Non-pigmented ciliary epithelial cell (primary cell): Measurements from ENCODE around the gene NEK11.
A peak's percentile ranks its signal among the peaks of the same experiment; 100 is the strongest.

ENCODE experiments used
- DNase-seq: peaks from one replicate; pipeline ENCODE4 v3.0.0-alpha.2; 2010; ENCODE audit warnings: low read depth

NEK11 gene

DNA sequence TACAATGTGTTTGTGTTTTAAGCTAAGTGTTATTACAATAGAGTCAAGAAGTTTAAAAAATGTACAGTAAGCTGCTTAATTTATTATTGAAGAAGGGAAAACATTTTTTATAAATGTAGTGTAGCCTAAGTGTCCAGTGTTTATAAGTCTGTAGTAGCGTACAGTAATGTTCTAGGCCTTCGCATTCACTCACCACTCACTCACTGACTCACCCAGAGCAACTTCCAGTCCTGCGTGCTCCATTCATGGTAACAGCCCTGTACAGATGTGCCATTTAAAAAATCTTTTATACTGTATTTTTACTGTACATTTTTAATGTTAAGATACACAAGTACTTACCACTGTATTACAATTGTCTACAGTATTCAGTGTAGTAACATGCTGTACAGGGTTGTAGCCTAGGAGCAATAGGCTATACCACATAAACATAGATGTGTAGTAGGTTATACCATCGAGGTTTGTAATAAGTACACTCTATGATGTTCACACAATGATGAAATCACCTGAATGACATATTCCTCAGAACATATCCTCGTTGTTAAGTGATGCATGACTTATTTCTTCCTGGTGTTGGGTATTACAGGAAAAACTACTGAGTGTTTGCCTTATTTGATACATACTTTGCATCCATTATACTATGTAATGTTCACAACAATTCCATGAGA is 198.3 kb downstream of the NEK11 start:
- peak; percentile 37 for DNase-seq

- DNase-seq, result no peak
These were observed 201.8 kb downstream of the NEK11 start for GRCh38 chr3:131228522-131228921.

DNA sequence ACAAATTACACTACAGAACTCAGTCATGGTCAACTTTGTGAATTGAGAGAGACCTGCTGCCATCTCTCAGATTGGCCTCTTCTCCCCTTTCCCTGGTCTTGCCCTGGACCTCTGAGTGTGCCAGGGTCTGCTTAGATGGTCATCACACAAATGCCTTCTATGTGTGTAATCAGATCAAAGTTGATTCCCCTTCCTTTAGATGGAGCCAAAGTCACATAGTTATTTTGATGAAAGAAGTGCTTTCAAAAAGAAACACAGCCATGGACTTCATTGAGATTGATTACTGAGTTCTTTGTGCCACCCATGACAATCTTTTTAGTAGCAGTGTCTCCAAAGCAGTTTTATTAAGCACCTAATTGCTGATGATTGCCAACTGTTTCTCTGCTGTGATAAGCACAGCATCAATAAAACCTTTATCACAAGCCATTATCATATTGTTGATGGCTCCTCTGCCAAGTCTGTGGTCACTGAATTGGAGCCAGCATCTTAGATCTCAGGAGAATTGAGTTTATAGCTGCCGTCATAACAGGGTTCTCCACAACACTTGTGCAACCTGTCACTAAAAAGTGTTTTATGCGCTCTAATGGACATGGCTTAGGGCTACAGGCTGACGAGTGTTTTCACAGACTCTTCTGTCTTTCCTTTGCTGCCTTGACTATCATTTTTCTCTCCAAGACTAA is 205.2 kb downstream of the NEK11 start:
- DNase-seq, result no peak

DNA sequence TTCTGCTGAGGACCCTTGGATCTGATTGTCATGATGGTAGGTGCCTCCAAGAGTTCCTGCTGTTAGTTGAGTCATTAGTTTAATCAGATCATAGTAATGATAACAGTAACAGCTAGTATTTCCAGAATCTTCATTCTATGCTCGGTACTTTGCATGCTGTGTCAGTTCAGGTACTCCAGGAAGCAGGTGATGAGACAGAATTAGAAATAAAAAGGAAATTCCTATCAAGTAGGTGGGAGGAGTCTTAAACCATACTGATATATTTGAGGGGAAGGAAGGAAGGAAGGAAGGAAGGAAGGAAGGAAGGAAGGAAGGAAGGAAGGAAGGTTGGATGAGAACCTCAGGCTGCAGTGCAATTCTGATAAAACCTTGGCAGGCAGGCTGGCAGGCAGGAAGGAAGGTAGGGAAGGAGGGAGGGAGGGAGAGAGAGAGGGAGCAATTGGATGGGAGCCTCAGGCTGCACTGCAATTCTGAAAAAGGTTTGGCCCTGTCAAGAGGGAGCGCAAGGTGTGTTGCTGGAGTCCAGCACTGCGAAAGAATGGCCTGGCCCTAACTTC is 206.1 kb downstream of the NEK11 start:
- DNase-seq, result no peak

DNA sequence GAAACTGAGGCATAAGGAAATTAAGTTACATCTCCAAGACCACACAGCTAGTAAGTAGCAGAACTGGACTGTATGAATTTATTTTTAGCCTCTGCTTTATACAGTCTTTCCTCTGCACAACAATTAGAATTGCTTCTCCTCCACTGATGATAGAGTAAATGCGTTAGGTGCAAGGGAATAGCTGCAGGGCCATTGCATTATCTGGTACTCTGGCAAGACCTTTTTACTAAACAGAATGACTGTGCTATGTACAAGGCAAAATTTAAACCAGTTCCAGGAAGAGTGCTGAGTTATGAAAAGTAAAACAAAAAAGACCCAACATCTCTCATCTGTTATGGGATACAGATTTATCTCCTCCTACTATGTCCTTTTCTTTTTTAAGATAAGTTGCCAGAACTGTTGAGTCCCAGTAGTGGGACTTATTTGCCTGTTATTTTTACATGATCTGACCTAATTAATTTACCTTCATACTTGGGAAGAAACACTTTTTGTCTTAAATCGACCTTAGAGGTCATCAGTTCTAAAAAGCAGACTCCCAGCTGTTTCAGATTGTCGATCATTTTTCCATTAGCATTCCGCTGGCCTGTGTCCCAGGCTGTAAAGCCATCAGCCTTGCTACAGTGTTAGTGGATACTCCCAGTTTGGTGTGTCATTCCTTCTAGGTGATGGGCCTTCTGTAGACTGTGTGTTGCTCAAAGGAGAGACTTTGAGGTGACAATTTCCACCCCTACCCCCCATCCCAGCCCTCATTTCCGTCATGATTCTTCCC is 207.4 kb downstream of the NEK11 start:
- DNase-seq, result no peak

DNA sequence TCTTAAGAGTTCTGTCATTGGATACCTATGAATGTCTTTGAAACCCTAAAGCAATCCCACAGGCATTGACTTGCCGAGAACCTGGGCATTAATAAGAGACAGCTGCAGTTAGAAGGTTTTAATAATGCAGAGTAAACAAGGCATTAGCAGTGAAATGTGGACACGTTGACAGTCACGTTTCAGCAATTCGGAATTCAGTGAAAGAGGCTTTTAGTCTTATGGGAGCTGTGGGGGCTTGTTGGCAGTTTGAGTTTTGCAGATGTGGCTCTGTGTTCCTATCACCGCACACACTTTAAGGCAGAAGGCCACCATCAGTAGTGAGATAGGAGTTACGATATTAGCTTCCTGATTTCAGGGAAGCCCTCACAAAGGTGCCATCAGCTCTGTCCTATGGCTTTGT is 209.7 kb downstream of the NEK11 start:
- no peak for DNase-seq

GRCh38 chr3:131238496-131238895 is 211.8 kb downstream of the NEK11 start:
- DNase-seq, result no peak

DNA sequence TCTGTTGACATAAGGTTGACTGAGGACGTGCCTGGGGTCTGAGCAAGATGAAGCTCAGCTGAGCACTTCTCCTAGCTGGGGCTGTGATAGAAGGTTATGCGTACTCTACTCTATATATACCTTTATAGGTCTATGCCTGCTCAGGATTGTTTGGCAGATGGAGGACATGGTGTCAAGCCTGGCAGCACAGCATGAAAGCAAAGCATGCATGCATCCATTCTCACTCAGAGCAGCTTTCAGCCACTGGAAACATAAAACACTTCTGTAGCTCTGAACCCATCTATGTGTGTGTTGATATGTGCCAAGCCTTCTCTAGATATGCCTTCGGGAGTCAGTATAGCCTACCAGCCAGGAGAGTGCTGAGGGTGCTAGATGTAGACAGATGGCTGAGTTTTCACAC is 212.6 kb downstream of the NEK11 start:
- no peak for DNase-seq

- DNase-seq, result no peak
These were observed 215.5 kb downstream of the NEK11 start for GRCh38 chr3:131242201-131242600.

- no peak for DNase-seq
These were observed 223.8 kb downstream of the NEK11 start for GRCh38 chr3:131250466-131250865.

GRCh38 chr3:131260525-131260924 is 233.8 kb downstream of the NEK11 start:
- no peak for DNase-seq

GRCh38 chr3:131261104-131261503 is 234.4 kb downstream of the NEK11 start:
- no peak for DNase-seq

GRCh38 chr3:131275556-131275955 is 248.9 kb downstream of the NEK11 start:
- no peak for DNase-seq

DNA sequence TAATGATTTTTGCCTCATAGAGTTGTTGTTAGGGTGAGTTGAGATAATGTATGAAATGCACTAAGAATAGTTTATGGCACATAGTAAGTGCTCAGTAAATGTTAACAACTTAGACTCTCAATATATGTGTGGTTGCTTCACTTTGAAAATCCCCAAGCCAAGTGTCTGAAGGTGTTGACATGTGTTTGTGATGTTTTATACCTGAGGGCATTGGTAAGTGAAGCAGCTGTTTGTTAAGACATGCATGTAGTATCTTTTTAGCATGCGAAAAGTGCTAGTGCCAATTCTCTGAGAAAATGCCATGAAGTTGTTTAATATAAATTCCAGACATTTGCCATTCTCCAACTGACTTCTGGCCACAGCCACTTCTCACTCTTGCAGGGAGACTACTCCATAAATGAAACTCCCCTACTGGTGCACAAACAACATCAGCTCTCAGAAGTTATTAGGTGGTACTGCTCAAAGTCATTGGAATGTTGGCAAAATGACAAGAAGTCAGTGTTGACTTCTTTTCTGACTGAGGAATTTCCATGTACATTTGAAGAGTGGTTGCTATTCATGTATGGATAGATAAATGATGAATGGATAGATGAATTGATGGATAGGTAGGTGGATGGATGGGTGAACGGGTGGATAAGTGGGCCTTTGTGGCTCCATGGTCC is 251.3 kb downstream of the NEK11 start:
- DNase-seq, result peak; percentile 18

DNA sequence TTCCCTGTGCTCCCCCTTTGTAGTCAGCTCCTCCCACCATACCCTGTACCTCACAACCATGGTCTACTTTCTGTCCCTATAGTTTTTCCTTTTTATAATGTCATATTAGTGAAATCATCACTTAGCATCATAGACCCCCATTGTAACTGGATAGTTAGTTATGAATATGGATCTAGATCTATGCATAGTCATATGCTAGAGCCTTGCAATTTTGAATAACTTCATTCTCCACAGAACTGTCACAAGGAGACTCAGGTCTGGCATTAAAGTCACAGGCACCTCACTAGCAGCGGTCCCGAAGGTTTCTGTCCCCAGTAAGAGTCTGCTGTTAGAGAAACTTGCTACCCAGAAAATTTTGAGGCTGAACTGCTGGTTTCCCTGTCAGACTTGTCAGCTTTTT is 252.9 kb downstream of the NEK11 start:
- no peak for DNase-seq

GRCh38 chr3:131282379-131282778 is 255.7 kb downstream of the NEK11 start:
- DNase-seq, result no peak

GRCh38 chr3:131282967-131283366 is 256.3 kb downstream of the NEK11 start:
- no peak for DNase-seq

GRCh38 chr3:131283862-131284261 is 257.2 kb downstream of the NEK11 start:
- DNase-seq, result no peak

DNA sequence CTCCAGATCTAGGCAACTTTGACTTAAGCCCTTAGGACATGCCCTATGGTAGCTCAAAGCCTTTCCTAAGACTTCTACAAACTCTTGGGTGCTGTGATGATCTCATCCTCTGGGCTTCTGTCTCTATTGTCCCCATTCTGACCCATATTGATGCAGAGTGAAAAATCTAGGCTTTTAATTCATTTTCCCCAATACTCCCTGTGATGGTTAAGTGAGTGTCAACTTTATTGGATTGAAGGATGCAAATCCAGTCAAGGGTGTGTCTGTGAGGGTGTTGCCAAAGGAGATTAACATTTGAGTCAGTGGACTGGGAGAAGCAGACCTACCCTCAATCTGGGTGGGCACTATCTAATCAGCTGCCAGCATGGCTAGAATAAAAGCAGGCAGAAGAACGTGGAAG is 257.6 kb downstream of the NEK11 start:
- DNase-seq, result no peak

- no peak for DNase-seq
These were observed 258.8 kb downstream of the NEK11 start for GRCh38 chr3:131285456-131285855.

DNA sequence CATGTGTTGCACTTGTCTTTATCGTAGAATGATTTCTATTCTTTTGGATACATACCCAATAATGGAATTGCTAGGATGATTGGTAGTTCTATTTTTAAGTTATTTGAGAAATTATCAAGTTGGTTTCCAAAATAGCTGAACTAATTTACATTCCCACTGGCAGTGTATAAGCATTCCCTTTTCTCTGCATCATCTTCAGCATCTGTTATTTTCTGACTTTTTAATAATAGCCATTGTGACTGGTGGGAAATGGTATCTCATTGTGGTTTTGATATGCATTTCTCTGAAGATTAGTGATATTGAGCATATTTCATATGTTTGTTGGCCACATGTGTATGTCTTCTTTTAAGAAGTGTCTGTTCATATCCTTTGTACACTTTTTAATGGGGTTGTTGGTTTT is 273.2 kb downstream of the NEK11 start:
- DNase-seq, result no peak

DNA sequence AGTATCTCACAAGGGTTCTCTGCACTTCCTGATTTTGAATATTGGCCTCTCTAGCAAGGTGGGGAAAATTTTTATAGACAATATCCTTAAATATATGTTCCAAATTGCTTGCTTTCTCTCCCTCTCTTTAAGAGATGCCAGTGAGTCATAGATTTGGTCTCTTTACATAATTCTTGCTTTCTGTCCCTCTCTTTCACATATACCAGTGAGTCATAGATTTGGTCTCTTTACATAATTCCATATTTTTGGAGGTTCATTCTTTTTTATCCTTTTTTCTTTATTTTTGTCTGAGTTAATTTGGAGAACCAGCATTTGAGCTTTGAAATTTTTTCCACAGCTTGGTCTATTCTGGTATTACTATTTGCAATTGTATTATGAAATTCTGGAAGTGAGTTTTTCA is 277.2 kb downstream of the NEK11 start:
- no peak for DNase-seq
